Measurements from ENCODE around the gene MT1X.
A peak's percentile ranks its signal among the peaks of the same experiment; 100 is the strongest.
"Not testable (repeated sequence)": the region's sequence is repeated elsewhere in the genome, so short reads cannot be mapped to it uniquely, and the experiment has no call there.

MT1X gene

GRCh38 chr16:56653218-56653617, 29.1 kb upstream of the MT1X start:
- H3K27me3 ChIP-seq (ENCODE audit: control insufficient read depth, insufficient read depth, low read length), result peaks cover 17% of the 10 kb centered on the region
- H3K4me3 ChIP-seq (ENCODE audit: low read length), result no peak overlapping the region
- no CpG with 5 or more reads among the region's 7 CpGs for WGBS (ENCODE audit: insufficient coverage, insufficient read length)
- no peaks in the 10 kb centered on the region for H3K9me3 ChIP-seq (ENCODE audit: control insufficient read depth, insufficient read depth, low read length)
- no peak for DNase-seq (ENCODE audit: low read depth, low spot score)
- H3K36me3 ChIP-seq (ENCODE audit: control insufficient read depth, insufficient read depth, low read length), result no peaks in the 10 kb centered on the region
- no peaks in the 10 kb centered on the region for H3K4me1 ChIP-seq (ENCODE audit: control insufficient read depth, insufficient read depth, low read length)
- no peak overlapping the region for H3K27ac ChIP-seq (ENCODE audit: low read length)

GRCh38 chr16:56657555-56658326, 24.5 kb upstream of the MT1X start, which contains the start of gene MT1F:
MT1F (plus strand) TSS chr16:56657959; CDS start chr16:56658059, 100 bp downstream.
- WGBS (ENCODE audit: insufficient coverage, insufficient read length), result no CpG with 5 or more reads among the region's 46 CpGs
- DNase-seq (ENCODE audit: low read depth, low spot score), result no peak
- peaks cover 50% of the 10 kb centered on the region for H3K27me3 ChIP-seq (ENCODE audit: control insufficient read depth, insufficient read depth, low read length)
- no peaks in the 10 kb centered on the region for H3K36me3 ChIP-seq (ENCODE audit: control insufficient read depth, insufficient read depth, low read length)
- peak within 1 kb of the TSS; percentile 50; the same call in 1 of the 2 replicates for H3K4me3 ChIP-seq (ENCODE audit: low read length)
- no peaks in the 10 kb centered on the region for H3K9me3 ChIP-seq (ENCODE audit: control insufficient read depth, insufficient read depth, low read length)
- H3K4me1 ChIP-seq (ENCODE audit: control insufficient read depth, insufficient read depth, low read length), result no peaks in the 10 kb centered on the region
- no peak within 1 kb of the TSS for H3K27ac ChIP-seq (ENCODE audit: low read length)

- DNase-seq (ENCODE audit: low read depth, low spot score), result no peak
- Histone ChIP-seq H3K9me3 (ENCODE audit: control insufficient read depth, insufficient read depth, low read length) (no peaks in the 10 kb centered on the region), H3K36me3 (ENCODE audit: control insufficient read depth, insufficient read depth, low read length) (no peaks in the 10 kb centered on the region), H3K4me3 (ENCODE audit: low read length) (peak overlapping the region; percentile 50; the same call in 1 of the 2 replicates), H3K27ac (ENCODE audit: low read length) (no peak overlapping the region), H3K4me1 (ENCODE audit: control insufficient read depth, insufficient read depth, low read length) (peaks cover 2% of the 10 kb centered on the region; the same call in 1 of the 2 replicates), H3K27me3 (ENCODE audit: control insufficient read depth, insufficient read depth, low read length) (peaks cover 57% of the 10 kb centered on the region)
- no CpG with 5 or more reads among the region's 10 CpGs for WGBS (ENCODE audit: insufficient coverage, insufficient read length)
These were observed 23.9 kb upstream of the MT1X start for GRCh38 chr16:56658327-56658875.

- H3K27me3 ChIP-seq (ENCODE audit: control insufficient read depth, insufficient read depth, low read length), result peaks cover 96% of the 10 kb centered on the region
These were observed 19.6 kb upstream of the MT1X start for GRCh38 chr16:56662357-56663354.

GRCh38 chr16:56664506-56664905, 17.8 kb upstream of the MT1X start:
- Histone ChIP-seq H3K36me3 (ENCODE audit: control insufficient read depth, insufficient read depth, low read length) (no peaks in the 10 kb centered on the region), H3K27me3 (ENCODE audit: control insufficient read depth, insufficient read depth, low read length) (peaks cover 98% of the 10 kb centered on the region), H3K9me3 (ENCODE audit: control insufficient read depth, insufficient read depth, low read length) (no peaks in the 10 kb centered on the region), H3K27ac (ENCODE audit: low read length) (no peak overlapping the region), H3K4me1 (ENCODE audit: control insufficient read depth, insufficient read depth, low read length) (peaks cover 4% of the 10 kb centered on the region; the same call in 1 of the 2 replicates), H3K4me3 (ENCODE audit: low read length) (no peak overlapping the region)
- WGBS (ENCODE audit: insufficient coverage, insufficient read length), result no CpG with 5 or more reads among the region's 1 CpG
- no peak for DNase-seq (ENCODE audit: low read depth, low spot score)

More at GRCh38 chr16:56662357-56663354, 19.6 kb upstream of the MT1X start:
- no peak overlapping the region for H3K27ac ChIP-seq (ENCODE audit: low read length)
- H3K4me1 ChIP-seq (ENCODE audit: control insufficient read depth, insufficient read depth, low read length), result peaks cover 2% of the 10 kb centered on the region; the same call in 1 of the 2 replicates
- H3K36me3 ChIP-seq (ENCODE audit: control insufficient read depth, insufficient read depth, low read length), result no peaks in the 10 kb centered on the region
- WGBS (ENCODE audit: insufficient coverage, insufficient read length), result no CpG with 5 or more reads among the region's 48 CpGs
- H3K9me3 ChIP-seq (ENCODE audit: control insufficient read depth, insufficient read depth, low read length), result no peaks in the 10 kb centered on the region
- DNase-seq (ENCODE audit: low read depth, low spot score), result no peak
- H3K4me3 ChIP-seq (ENCODE audit: low read length), result peak overlapping the region; percentile 18; the same call in 1 of the 2 replicates

GRCh38 chr16:56665286-56666261, 16.7 kb upstream of the MT1X start:
- not testable (repeated sequence) for H3K4me1 ChIP-seq (ENCODE audit: control insufficient read depth, insufficient read depth, low read length); DNase-seq (ENCODE audit: low read depth, low spot score); H3K36me3 ChIP-seq (ENCODE audit: control insufficient read depth, insufficient read depth, low read length); H3K4me3 ChIP-seq (ENCODE audit: low read length); H3K9me3 ChIP-seq (ENCODE audit: control insufficient read depth, insufficient read depth, low read length); H3K27ac ChIP-seq (ENCODE audit: low read length)
- WGBS (ENCODE audit: insufficient coverage, insufficient read length), result no CpG with 5 or more reads among the region's 8 CpGs
- peaks cover 98% of the 10 kb centered on the region for H3K27me3 ChIP-seq (ENCODE audit: control insufficient read depth, insufficient read depth, low read length)

- WGBS (ENCODE audit: insufficient coverage, insufficient read length), result no CpG with 5 or more reads among the region's 46 CpGs
- peaks cover 3% of the 10 kb centered on the region for H3K4me1 ChIP-seq (ENCODE audit: control insufficient read depth, insufficient read depth, low read length)
- DNase-seq (ENCODE audit: low read depth, low spot score), result no peak
- no peaks in the 10 kb centered on the region for H3K36me3 ChIP-seq (ENCODE audit: control insufficient read depth, insufficient read depth, low read length)
- peak within 1 kb of the TSS; percentile 19; the same call in 1 of the 2 replicates for H3K4me3 ChIP-seq (ENCODE audit: low read length)
- H3K27ac ChIP-seq (ENCODE audit: low read length), result no peak within 1 kb of the TSS
- no peaks in the 10 kb centered on the region for H3K9me3 ChIP-seq (ENCODE audit: control insufficient read depth, insufficient read depth, low read length)
- H3K27me3 ChIP-seq (ENCODE audit: control insufficient read depth, insufficient read depth, low read length), result peaks cover 87% of the 10 kb centered on the region
These were observed 14.4 kb upstream of the MT1X start, which contains the start of gene MT1G for GRCh38 chr16:56667581-56668571. MT1G (minus strand) TSS chr16:56668065; CDS start chr16:56667993, 72 bp downstream.

- Histone ChIP-seq H3K4me1 (ENCODE audit: control insufficient read depth, insufficient read depth, low read length) (peaks cover 2% of the 10 kb centered on the region; the same call in 1 of the 2 replicates), H3K36me3 (ENCODE audit: control insufficient read depth, insufficient read depth, low read length) (no peaks in the 10 kb centered on the region), H3K27me3 (ENCODE audit: control insufficient read depth, insufficient read depth, low read length) (peaks cover 74% of the 10 kb centered on the region), H3K27ac (ENCODE audit: low read length) (no peak within 1 kb of the TSS), H3K4me3 (ENCODE audit: low read length) (peak within 1 kb of the TSS; percentile 5; the same call in 1 of the 2 replicates), H3K9me3 (ENCODE audit: control insufficient read depth, insufficient read depth, low read length) (no peaks in the 10 kb centered on the region)
- no CpG with 5 or more reads among the region's 38 CpGs for WGBS (ENCODE audit: insufficient coverage, insufficient read length)
- DNase-seq (ENCODE audit: low read depth, low spot score), result no peak
These were observed 13.0 kb upstream of the MT1X start, which contains the start of gene MT1H for GRCh38 chr16:56669005-56669839. MT1H (plus strand) TSS chr16:56669814; CDS start chr16:56669885, 71 bp downstream.

Measured in iPS DF 6.9 (cell line).